Measurements from ENCODE around the gene MAN2B1.
"Not testable (repeated sequence)": the region's sequence is repeated elsewhere in the genome, so short reads cannot be mapped to it uniquely, and the experiment has no call there.

Gene MAN2B1

GRCh38 chr19:12687496-12688196 is 21.1 kb upstream of the MAN2B1 start, which contains the start of gene GNG14:
GNG14 (plus strand) TSS chr19:12687998; CDS start chr19:12688049, 51 bp downstream.
- no peak for DNase-seq

- DNase-seq, result no peak
Measured at GRCh38 chr19:12685831-12686230, 19.3 kb upstream of the MAN2B1 start.

DNA sequence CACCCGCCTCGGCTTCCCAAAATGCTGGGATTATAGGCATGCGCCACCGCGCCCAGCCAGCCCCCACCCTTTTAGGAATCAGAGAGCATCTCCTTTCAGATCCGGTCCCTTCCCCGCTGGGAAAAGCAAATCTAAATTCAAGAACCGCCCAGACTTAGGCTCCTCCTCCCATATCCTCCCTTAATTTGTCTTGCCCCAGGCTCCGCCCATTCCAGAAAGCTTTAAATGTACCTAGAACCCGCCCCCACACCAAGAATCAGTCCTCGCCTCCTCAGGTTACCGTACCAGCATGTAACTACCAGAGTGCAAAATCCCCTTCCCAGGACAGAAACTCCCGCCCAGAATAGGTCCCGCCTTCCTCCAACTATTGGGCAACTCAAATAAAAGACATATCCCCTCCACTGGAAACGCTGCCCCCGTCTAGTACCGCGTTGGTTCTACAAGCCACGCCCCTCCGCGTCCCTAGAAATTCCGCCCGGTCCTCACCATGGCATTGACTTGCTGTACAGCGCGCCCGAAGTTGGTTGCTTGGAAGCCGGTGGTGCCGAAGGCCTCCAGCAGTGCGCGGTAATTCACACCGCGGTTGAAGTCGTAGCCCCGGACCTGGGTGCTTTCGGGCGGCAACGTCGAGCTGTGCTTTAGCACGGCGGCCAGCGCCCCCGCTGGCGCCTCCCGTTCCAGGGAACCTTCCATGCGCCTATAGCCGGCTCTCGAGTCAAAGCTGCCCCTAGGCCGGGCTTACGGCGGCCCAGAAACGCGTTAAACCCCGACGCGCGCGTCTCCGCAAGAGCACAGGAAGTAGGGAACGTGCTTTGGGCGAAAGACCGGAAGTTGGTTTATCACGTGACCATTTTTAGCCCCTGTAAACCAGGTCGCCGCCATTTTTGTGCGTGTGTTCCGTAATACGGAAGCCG is 14.8 kb upstream of the MAN2B1 start, which contains the start of gene DHPS:
DHPS (minus strand) TSS at position 807 of the 914 bp plus-strand sequence; CDS start at position 693, 114 bp downstream.
- peak; percentile 93 for DNase-seq

DNA sequence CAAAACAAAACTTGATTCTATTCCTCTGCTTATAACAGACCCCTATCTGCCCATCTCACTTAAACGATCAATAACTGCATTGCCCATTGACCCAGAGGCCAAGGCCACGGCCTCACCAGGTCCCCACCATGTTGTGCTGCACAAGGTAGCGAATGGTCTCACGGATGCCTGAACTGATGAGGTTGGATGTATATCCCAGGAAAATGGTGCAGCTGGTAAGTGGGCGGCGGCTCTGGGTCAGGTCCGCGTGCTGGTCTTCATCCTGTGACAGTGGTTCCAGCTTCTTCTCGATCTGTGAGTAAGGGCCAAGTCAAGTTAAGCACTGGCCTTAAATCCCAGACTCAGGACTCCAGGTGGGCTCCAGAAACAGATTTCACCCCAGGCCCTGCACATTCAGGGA is 13.5 kb upstream of the MAN2B1 start:
- no peak for DNase-seq

- DNase-seq, result not testable (repeated sequence)
Measured at GRCh38 chr19:12678039-12678438, 11.5 kb upstream of the MAN2B1 start.

DNA sequence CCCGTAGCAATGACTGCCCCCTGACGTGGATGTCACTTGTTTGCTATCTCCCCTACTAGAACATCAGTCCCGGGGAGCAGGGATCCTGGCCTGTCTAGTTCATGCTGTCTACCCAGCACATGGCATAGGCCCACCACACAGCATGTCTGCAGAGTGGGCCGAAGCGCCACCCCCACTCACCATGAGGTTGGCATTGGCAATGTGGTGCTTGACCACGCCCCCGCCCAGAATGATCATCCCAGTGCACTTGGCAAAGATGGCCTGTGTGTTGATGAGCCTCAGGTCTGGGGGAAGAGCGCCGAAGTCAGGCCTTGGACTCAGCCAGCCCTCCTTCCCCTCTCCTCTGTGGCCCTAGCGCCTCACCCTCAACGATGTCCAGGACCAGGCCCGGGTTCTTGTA is 10.4 kb upstream of the MAN2B1 start:
- no peak for DNase-seq

- peak; percentile 40 for DNase-seq
Measured at GRCh38 chr19:12676384-12676792, 9.8 kb upstream of the MAN2B1 start.

- no peak for DNase-seq
Measured at GRCh38 chr19:12675940-12676339, 9.4 kb upstream of the MAN2B1 start.

DNA sequence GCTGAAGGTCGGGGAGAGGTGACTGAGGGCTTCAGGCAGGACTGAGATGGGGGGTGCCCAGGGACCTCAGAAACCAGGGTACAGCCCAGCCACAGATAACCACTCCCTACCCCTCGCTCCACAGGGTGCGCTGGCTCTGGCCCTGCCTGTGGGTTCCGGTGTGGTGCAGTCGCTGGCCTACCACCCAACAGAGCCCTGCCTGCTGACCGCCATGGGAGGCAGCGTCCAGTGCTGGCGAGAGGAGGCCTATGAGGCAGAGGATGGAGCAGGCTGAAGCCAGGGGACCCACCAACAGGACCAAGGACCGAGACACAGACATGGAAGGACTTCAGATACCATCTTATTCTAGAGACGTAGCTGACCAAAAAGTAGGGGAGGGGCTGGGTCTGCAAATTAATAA is 8.9 kb upstream of the MAN2B1 start:
- DNase-seq, result no peak

DNA sequence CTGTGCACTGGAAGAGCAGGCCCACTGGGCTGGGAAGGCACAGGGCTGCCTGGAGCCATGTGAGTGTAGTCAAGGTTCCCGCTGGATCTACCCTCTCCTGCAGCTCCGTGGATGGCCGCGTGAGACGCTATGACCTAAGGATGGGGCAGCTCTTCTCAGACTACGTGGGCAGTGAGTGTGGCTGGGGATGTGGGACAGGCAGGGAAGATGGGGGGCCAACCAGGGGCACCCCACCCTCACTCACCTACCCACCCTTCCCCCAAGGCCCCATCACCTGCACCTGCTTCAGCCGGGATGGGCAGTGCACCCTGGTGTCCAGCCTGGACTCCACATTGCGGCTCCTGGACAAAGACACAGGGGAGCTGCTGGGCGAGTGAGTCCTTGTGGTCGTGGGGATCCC is 6.2 kb upstream of the MAN2B1 start:
- DNase-seq, result no peak

DNA sequence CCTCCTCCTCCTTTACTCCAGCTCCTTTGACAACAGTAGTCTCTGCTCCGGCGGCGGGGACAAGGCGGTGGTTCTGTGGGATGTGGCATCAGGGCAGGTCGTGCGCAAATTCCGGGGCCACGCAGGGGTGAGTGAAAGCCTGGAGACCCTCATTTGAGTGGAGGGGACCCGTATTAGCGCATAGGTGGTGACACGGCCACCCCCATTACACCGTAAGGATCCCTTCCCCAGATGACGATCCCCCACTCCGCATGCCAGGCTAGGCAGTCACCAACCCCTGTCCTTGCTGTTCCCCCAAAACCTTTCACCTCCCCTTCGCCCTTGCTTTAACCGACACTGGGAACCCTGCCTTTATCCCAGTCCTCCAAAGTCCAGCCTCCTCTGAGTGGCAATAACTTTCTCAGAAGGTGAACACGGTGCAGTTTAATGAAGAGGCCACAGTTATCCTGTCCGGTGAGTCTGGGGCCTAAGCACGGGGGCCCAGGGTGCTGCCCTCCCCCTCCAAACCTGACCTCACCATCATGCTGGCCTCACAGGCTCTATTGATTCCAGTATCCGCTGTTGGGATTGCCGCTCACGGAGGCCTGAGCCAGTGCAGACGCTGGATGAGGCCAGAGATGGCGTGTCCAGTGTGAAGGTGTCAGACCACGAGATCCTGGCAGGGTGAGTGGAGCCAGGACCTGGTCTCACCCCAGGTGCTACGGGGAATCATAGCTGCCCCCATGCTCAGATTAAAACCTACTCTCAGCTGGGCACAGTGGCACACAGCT is 3.8 kb upstream of the MAN2B1 start:
- no peak for DNase-seq

GRCh38 chr19:12669270-12670158 is 3.0 kb upstream of the MAN2B1 start:
- DNase-seq, result peak; percentile 40

DNA sequence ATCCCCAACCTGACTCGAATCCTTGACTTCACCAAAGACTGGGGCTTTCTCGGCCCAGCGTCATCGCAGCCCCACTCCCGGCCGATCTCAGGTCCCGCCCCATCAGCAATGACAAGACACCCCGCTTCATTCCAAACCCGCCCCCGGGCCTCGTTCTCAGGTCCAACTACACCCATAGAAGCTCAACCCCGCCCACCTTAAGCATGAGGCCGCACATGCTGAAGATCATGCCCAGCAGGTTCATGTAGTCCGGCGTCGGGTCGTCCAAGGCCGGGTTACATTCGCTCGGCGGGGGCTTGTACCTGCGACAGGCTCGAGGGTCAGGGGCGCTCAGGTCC is 2.4 kb upstream of the MAN2B1 start:
- no peak for DNase-seq

GRCh38 chr19:12668346-12668745 is 1.8 kb upstream of the MAN2B1 start:
- no peak for DNase-seq

DNA sequence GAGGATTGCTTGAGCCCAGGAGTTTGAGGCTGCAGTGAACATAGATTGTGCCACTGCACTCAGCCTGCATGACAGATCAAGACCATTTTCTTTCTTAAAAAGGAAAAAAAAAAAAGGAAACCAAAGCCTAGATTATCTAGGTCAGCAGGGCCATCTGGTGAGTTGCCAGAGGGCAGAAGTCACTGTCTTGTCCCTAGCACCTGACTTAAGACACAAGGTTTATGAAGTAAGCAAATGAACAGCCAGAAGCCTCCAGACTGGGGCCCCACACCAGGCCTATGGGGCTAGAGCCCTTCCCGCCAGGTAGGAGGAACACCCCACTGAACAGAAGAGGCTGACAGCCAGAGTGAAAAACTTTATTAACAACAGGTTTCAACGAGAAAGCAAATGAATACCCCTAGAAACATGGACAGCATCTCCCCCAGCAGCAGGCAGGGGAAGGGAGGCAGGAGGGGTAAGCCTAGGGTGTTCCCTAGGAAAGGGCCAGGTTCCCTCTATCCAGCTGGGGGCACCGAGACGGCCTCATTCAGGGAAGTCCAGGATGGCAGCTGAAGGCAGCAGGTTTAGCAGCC is 1.3 kb upstream of the MAN2B1 start:
- DNase-seq, result no peak

GRCh38 chr19:12665671-12666264 is 774 bp downstream of the MAN2B1 start:
- no peak for DNase-seq

DNA sequence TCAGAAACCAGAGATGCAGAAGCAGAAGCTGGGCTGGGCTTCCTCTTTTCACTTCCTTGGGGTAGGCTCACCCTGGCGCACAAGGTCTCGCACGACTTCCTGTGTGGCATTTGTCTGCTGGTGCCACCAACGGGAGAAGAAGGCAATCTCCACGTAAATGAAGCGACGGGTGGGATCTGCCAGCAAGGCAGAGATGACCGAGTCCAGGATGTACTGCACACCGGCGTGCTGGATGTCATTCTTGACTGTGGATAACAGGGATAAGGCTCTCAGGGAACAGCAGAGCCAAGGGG is 1.3 kb downstream of the MAN2B1 start:
- DNase-seq, result no peak

DNA sequence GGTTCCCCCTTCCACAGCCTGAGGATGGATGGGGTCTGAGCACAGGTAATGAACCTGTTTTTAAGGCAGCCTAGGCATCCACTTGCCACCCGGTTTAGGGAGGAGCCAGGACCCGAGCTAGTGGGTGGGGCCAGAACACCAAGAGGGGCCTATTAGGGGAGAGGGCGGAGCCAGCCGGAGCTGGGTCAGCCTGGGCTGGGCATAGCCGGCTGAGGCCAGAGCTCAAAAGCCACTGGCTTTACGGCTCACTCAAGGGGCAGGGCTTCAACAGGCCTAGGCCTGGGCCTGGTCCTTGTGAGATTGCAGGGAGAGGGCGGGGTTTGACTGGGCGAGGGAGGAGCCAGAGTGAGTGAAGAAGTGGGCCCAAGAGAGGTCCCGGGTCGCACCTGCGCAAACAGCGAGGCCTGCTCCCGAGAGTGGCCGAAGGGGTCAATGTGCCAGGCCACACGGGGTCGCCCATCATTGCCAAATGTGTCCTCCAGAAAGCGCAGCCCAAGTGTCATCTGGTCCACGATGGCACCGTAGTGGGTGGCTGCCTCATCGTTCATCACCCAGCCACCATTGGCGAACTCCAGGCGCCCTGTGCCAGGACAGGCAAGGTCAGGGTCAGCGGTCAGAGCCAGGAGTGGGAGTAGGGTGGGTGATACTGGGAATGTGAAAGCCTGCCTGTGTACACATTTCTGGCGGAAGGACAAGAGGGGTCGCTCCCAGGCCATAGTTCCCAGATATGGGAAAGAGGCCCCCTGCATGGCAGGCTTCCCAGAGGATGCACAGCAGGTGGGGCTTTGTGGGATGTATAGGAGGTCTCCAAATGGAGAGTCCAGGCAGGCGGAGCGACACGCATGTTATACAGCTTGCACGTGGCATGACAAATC is 1.9 kb downstream of the MAN2B1 start:
- DNase-seq, result no peak

DNA sequence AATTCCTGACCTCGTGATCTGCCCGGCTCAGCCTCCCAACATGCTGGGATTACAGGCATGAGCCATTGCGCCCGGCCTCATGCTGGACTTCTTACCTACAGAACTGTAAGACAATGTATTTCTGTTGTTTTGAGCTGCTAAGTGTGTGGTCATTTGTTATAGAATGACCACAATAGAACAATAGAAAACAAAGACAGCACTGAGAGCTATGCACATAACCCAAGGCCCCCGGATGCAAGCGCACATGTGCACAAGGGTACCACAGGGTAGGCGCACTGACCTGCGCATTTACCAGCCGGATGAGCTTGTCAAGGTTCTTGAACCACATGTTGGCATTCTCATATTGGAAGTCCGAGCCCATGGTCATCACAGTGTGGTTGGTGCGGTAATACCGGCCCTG is 5.6 kb downstream of the MAN2B1 start:
- no peak for DNase-seq

GRCh38 chr19:12657966-12658365 is 8.6 kb downstream of the MAN2B1 start:
- no peak for DNase-seq
